HG02973 (cell line): ENCODE data around the gene MKLN1.

ENCODE experiments used
- ATAC-seq: cut with Tn5 transposase; IDR thresholded peaks from one replicate; pipeline ENCODE4 v1.9.1; 2021; ENCODE audit warnings: moderate library complexity; ENCODE audit not compliant: unreplicated experiment

Gene MKLN1

GRCh38 chr7:131540491-131541162 is 213.0 kb downstream of the MKLN1 start:
- ATAC-seq: no peak

GRCh38 chr7:131543298-131543697 is 215.6 kb downstream of the MKLN1 start:
- ATAC-seq: no peak

GRCh38 chr7:131544021-131544420 is 216.3 kb downstream of the MKLN1 start:
- ATAC-seq: no peak

GRCh38 chr7:131544449-131545301 is 217.0 kb downstream of the MKLN1 start:
- ATAC-seq: no peak

GRCh38 chr7:131546126-131546525 is 218.4 kb downstream of the MKLN1 start:
- ATAC-seq: no peak
